PC-9 (cell line): ENCODE measurements around the gene CST2.

ENCODE experiments used
- EZH2 ChIP-seq: fragments of 200-600 bp; sonication (generic); IDR thresholded peaks from 2 replicates; pipeline ENCODE4 v1.8.0; 2017; ENCODE audit warnings: antibody characterized with exemption, low read depth
- TF ChIP-seq, protein P1 (sequence below): fragments of 200-600 bp; sonication (generic); conservative IDR thresholded peaks from 2 replicates; pipeline ENCODE4 v1.6.1; 2017; ENCODE audit warnings: mixed run types, antibody characterized with exemption, mild to moderate bottlenecking, moderate library complexity

DNA sequence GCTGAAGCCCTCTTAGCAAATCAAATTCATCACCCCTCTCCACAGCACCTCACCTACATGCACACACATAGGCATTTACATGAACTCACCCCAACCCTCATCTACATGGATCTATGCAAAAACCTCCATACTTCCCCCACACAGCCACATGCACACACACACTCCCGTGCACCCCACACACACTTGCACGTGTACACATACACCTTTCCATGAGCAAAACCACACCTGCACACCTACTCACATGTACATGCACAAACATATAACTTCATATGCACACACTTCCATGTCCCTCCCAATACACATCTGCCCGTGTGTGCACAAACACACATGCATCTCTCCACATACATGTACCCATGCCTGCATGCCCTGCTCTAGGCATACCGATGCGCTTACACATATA lies 29.7 kb upstream of the CST2 start:
- TF ChIP-seq EZH2, result no peak
- TF ChIP-seq, protein P1, sequence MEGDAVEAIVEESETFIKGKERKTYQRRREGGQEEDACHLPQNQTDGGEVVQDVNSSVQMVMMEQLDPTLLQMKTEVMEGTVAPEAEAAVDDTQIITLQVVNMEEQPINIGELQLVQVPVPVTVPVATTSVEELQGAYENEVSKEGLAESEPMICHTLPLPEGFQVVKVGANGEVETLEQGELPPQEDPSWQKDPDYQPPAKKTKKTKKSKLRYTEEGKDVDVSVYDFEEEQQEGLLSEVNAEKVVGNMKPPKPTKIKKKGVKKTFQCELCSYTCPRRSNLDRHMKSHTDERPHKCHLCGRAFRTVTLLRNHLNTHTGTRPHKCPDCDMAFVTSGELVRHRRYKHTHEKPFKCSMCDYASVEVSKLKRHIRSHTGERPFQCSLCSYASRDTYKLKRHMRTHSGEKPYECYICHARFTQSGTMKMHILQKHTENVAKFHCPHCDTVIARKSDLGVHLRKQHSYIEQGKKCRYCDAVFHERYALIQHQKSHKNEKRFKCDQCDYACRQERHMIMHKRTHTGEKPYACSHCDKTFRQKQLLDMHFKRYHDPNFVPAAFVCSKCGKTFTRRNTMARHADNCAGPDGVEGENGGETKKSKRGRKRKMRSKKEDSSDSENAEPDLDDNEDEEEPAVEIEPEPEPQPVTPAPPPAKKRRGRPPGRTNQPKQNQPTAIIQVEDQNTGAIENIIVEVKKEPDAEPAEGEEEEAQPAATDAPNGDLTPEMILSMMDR, result no peak
